GM12801 (cell line): ENCODE results near the gene ZSCAN22.

Source experiments
- CTCF ChIP-seq: IDR thresholded peaks from one replicate; pipeline ENCODE4 v1.5.1; 2011; ENCODE audit warnings: control low read depth; ENCODE audit not compliant: insufficient read length; ENCODE audit errors: extremely low read depth

ZSCAN22 gene

GRCh38 chr19:58354478-58355030 lies 27.8 kb downstream of the ZSCAN22 start:
- TF ChIP-seq CTCF: no peak

DNA sequence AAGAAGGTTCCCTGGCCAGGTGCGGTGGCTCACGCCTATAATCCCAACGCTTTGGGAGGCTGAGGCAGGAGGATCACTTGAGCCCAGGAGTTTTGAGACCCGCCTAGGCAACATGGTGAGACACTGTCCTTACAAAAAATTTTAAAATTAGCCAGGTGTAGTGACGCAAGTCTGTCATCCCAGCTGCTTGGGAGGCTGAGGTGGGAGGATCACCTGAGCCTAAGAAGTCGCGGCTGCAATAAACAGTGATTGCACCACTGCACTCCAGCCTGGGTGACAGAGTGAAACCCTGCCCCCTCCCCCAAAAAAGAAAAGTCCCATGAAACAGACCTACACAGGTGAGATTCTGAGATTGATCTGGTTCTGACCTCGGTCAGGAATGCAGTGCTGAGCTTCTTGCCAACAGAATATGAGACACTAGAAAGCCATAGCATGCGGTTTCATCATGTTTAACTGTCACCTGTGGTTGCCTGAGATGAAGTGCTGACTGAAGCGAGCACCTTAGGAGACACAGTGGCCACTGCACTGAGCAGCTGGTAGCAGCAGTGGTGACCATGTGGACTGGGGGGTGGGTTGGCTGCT lies 28.5 kb downstream of the ZSCAN22 start:
- no peak for TF ChIP-seq CTCF

- TF ChIP-seq CTCF: no peak
Observed at GRCh38 chr19:58355908-58356765, 29.3 kb downstream of the ZSCAN22 start.

GRCh38 chr19:58356766-58357480 lies 30.1 kb downstream of the ZSCAN22 start:
- TF ChIP-seq CTCF: no peak

- TF ChIP-seq CTCF: no peak
Observed at GRCh38 chr19:58357481-58358145, 30.8 kb downstream of the ZSCAN22 start.

DNA sequence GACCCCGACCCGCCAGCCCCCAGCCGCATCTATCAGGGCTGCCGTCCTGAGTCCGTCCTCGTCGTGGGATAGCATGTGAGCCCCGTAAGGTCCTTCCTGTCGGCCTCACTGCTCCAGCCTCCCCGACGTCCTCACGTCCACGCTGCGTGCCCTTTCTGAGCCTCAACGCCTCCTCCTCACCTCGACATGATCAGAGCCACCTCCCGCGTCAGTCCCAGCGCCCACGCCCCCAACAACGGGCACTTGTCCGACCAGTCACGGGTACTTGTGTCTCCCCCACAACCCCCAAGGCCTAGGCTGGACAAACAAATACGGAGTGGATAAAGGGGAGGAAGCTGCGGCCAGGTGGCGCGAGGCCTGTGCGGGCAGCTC lies 35.1 kb downstream of the ZSCAN22 start:
- no peak for TF ChIP-seq CTCF
